Smooth muscle cell (in vitro differentiated cells): ENCODE results near the gene TENT5C. TPM values are rescaled to one million over a fixed set of nuclear protein-coding genes. Genes with fewer than 3 reads are reported as not detected.

Experiments
- DNase-seq: peaks from one replicate; lab custom pipeline; 2025; ENCODE audit not compliant: unreplicated experiment; lab: John Stamatoyannopoulos, UW
- H2AFZ ChIP-seq: fragments of 200-600 bp; sonication (generic); 2 replicates; pipeline ENCODE4 v1.6.0; 2016; ENCODE audit warnings: antibody characterized with exemption, low read depth, mild to moderate bottlenecking
- H3F3A ChIP-seq: fragments of 200-600 bp; sonication (generic); 2 replicates; pipeline ENCODE4 v1.6.0; 2017; ENCODE audit warnings: antibody characterized with exemption, low read depth
- H3K27ac ChIP-seq: fragments of 200-600 bp; sonication (generic); 2 replicates; pipeline ENCODE4 v1.5.1; 2016; ENCODE audit warnings: low read depth, mild to moderate bottlenecking
- H3K27me3 ChIP-seq: fragments of 200-600 bp; sonication (generic); 2 replicates; pipeline ENCODE4 v1.6.1; 2016; ENCODE audit warnings: low read depth, mild to moderate bottlenecking
- H3K36me3 ChIP-seq: fragments of 200-600 bp; sonication (generic); 2 replicates; pipeline ENCODE4 v1.5.1; 2016; ENCODE audit warnings: low read depth
- H3K4me1 ChIP-seq: fragments of 200-600 bp; sonication (generic); 2 replicates; pipeline ENCODE4 v1.5.1; 2016; ENCODE audit warnings: low read depth
- H3K4me2 ChIP-seq: fragments of 200-600 bp; sonication (generic); 2 replicates; pipeline ENCODE4 v1.6.0; 2016; ENCODE audit warnings: mild to moderate bottlenecking
- H3K4me3 ChIP-seq: fragments of 200-600 bp; sonication (generic); 2 replicates; pipeline ENCODE4 v1.5.1; 2016; ENCODE audit warnings: mild to moderate bottlenecking
- H3K79me2 ChIP-seq: fragments of 200-600 bp; sonication (generic); 2 replicates; pipeline ENCODE4 v1.6.0; 2016; ENCODE audit warnings: low read depth, mild to moderate bottlenecking
- H3K9ac ChIP-seq: fragments of 200-600 bp; sonication (generic); 2 replicates; pipeline ENCODE4 v1.6.0; 2016; ENCODE audit warnings: low read depth
- H3K9me3 ChIP-seq: fragments of 200-600 bp; sonication (generic); replicated peaks from 2 replicates; pipeline ENCODE4 v1.5.1; 2016; ENCODE audit warnings: low read depth
- H4K20me1 ChIP-seq: fragments of 200-600 bp; sonication (generic); 2 replicates; pipeline ENCODE4 v1.6.0; 2016; ENCODE audit warnings: low read depth
- WGBS: methylation state at CpG from one replicate; pipeline ENCODE4 v1.1.7; 2016; ENCODE audit warnings: low lambda C conversion rate; 5-methylcytosine and 5-hydroxymethylcytosine counted together
- polyA plus RNA-seq: library from polyadenylated mRNA; unstranded; fragments of >200 nt; fragmentation: Nextera tagmentation; extraction: Ambion mirVana; gene quantifications from 2 replicates; pipeline ENCODE4 v1.2.1, GENCODE V29; 2016
- total RNA-seq: library from RNA; depleted of rRNA; stranded (reverse); fragments of >200 nt; gene quantifications from 2 replicates; pipeline ENCODE4 v1.2.3, GENCODE V29; 2014
- TF ChIP-seq, protein P1 (sequence below): fragments of 200-600 bp; sonication (generic); IDR thresholded peaks from 2 replicates; pipeline ENCODE4 v1.5.1; 2017; ENCODE audit warnings: borderline replicate concordance, mild to moderate bottlenecking, antibody characterized with exemption; ENCODE audit not compliant: insufficient read depth, poor library complexity, severe bottlenecking

The TENT5C gene
- total and polyA plus RNA-seq, 2 experiments from 2014 or later, result 5.3 to 5.7 TPM

DNA sequence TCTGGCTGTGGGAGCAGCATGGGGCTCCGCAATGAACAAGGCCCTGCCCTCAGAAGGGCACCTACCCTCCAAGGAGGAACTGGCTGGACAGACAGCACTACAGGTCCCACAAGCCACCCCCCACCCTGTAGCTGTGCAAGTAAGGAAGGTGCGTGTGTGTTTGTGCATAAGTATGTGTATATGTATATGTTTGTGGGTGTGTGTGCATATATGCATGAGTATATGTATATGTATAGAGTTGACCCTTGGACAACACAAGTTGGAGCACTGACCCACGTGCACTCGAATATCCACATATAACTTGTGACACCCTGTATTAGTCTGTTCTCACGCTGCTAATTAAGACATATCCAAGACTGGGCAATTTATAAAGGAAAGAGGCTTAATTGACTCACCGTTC is 22.6 kb upstream of the TENT5C start:
- H3K4me2 ChIP-seq, result no peak overlapping the region
- no peaks in the 10 kb centered on the region for H4K20me1 ChIP-seq
- H3K9me3 ChIP-seq, result no peaks in the 10 kb centered on the region
- DNase-seq, result no peak
- 95% methylated on average over 6 of the region's 6 CpGs for WGBS
- TF ChIP-seq, protein P1, sequence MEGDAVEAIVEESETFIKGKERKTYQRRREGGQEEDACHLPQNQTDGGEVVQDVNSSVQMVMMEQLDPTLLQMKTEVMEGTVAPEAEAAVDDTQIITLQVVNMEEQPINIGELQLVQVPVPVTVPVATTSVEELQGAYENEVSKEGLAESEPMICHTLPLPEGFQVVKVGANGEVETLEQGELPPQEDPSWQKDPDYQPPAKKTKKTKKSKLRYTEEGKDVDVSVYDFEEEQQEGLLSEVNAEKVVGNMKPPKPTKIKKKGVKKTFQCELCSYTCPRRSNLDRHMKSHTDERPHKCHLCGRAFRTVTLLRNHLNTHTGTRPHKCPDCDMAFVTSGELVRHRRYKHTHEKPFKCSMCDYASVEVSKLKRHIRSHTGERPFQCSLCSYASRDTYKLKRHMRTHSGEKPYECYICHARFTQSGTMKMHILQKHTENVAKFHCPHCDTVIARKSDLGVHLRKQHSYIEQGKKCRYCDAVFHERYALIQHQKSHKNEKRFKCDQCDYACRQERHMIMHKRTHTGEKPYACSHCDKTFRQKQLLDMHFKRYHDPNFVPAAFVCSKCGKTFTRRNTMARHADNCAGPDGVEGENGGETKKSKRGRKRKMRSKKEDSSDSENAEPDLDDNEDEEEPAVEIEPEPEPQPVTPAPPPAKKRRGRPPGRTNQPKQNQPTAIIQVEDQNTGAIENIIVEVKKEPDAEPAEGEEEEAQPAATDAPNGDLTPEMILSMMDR, result no peak
- no peak overlapping the region for H2AFZ ChIP-seq
- no peak overlapping the region for H3K4me3 ChIP-seq
- no peaks in the 10 kb centered on the region for H3F3A ChIP-seq
- no peaks in the 10 kb centered on the region for H3K27me3 ChIP-seq
- H3K9ac ChIP-seq, result no peak overlapping the region
- H3K27ac ChIP-seq, result no peak overlapping the region
- H3K79me2 ChIP-seq, result no peaks in the 10 kb centered on the region
- H3K36me3 ChIP-seq, result no peaks in the 10 kb centered on the region
- no peaks in the 10 kb centered on the region for H3K4me1 ChIP-seq

DNA sequence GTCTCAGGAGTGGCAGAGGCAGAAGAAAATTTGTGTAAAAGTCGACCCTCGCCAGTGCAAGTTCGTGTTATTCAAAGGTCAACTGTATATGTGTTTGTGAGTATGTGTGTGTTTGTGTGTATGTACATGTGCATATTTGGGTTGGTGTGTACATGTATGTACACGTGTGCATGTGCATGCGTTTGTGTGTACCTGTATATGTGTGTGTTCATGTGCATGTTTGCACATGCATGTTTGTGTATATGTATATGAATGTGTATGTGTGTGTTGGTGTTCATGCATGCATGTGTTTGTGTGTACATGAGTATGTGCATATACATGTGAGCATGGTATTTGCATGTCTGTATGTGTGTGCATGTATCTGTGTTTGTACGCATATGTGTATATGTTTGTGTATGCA is 21.7 kb upstream of the TENT5C start:
- TF ChIP-seq, protein P1, result no peak
- no peaks in the 10 kb centered on the region for H3K9me3 ChIP-seq
- 96% methylated on average over 6 of the region's 6 CpGs for WGBS

DNA sequence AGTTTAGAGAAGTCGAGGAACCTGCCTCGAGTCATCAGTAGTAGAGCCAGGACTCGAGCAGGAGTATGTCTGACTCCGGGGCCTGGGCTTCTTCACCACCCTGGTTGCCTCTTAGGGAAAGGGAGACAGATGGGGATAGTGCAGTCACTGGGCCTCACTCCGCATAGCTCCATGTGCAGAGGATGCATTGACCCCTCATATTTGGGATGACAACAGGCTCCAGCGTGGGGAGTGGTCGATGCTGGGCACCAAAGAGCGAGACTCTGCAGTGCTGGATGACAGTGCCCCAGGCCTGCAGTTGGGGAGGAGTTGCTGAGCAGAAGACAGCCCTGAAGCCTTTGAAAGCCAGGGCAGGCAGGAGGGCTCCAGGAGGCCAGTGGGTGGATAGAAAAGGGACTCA is 20.8 kb upstream of the TENT5C start:
- Histone ChIP-seq H3K9me3 (no peaks in the 10 kb centered on the region), H3F3A (no peaks in the 10 kb centered on the region), H3K79me2 (no peaks in the 10 kb centered on the region), H3K4me3 (no peak overlapping the region), H3K4me2 (no peak overlapping the region), H3K9ac (no peak overlapping the region), H3K36me3 (no peaks in the 10 kb centered on the region), H2AFZ (no peak overlapping the region), H3K27me3 (no peaks in the 10 kb centered on the region), H3K27ac (no peak overlapping the region), H4K20me1 (no peaks in the 10 kb centered on the region), H3K4me1 (no peaks in the 10 kb centered on the region)
- DNase-seq, result no peak
- TF ChIP-seq, protein P1, result no peak
- 90% methylated on average over 8 of the region's 8 CpGs for WGBS

More for the DNA sequence above, 21.7 kb upstream of the TENT5C start:
- Histone ChIP-seq H3K36me3 (no peaks in the 10 kb centered on the region), H4K20me1 (no peaks in the 10 kb centered on the region), H3K27me3 (no peaks in the 10 kb centered on the region), H3K79me2 (no peaks in the 10 kb centered on the region), H2AFZ (no peak overlapping the region), H3K4me3 (no peak overlapping the region), H3K4me2 (no peak overlapping the region), H3K27ac (no peak overlapping the region), H3K9ac (no peak overlapping the region), H3F3A (no peaks in the 10 kb centered on the region), H3K4me1 (no peaks in the 10 kb centered on the region)
- no peak for DNase-seq

DNA sequence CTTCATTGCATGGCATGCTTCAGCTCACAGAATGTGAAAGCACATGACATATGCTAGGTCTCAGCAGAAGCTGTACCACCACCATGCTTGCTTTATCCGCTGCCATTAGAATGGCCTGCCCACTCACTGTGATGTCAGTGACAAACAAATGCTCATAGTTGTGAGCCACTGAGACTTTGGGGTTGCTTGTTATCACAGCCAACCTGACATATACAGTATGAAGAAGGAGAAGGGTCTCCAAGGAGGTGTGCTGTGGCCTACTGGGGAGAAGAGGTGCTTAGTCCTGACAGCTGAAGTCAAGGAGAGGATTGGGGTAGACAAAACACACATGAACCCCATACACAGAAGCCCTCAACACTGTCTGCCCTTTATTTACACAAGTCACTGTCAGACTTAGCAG is 19.5 kb upstream of the TENT5C start:
- TF ChIP-seq, protein P1, result no peak
- Histone ChIP-seq H2AFZ (no peak overlapping the region), H3K27me3 (no peaks in the 10 kb centered on the region), H3F3A (no peaks in the 10 kb centered on the region), H3K27ac (no peak overlapping the region), H3K36me3 (no peaks in the 10 kb centered on the region), H3K4me3 (no peak overlapping the region), H3K79me2 (no peaks in the 10 kb centered on the region), H3K9ac (no peak overlapping the region), H4K20me1 (no peaks in the 10 kb centered on the region), H3K4me2 (no peak overlapping the region), H3K9me3 (no peaks in the 10 kb centered on the region), H3K4me1 (no peaks in the 10 kb centered on the region)
- 87% methylated on average over 1 of the region's 1 CpG for WGBS
- DNase-seq, result no peak
